Thyroid gland (tissue), 4 donors: ENCODE results near the gene IL3RA.

ENCODE experiments used
- CTCF ChIP-seq, 6 experiments: fragments of 200-600 bp in 3 of 6; fragments of 450-650 bp in 3 of 6; sonication (generic) in 3 of 6; IDR thresholded peaks; one replicate each; pipeline ENCODE4 v1.5.1; 2016 to 2019; ENCODE audit warnings: antibody characterized with exemption in 6 of 6, mild to moderate bottlenecking in 2 of 6, inconsistent platforms in 1 of 6, moderate library complexity in 1 of 6
- POLR2A ChIP-seq, 2 donors: fragments of 450-650 bp; IDR thresholded peaks; one replicate each; pipeline ENCODE4 v1.6.1; 2017; ENCODE audit warnings: antibody characterized with exemption in 2 of 2, mild to moderate bottlenecking in 2 of 2, moderate library complexity in 1 of 2

- TF ChIP-seq POLR2A (IDR thresholded peaks at IDR 0.05) (no peak), CTCF (IDR thresholded peaks at IDR 0.05) (no peak)
Measured at GRCh38 chrX:1388651-1389050, 52.1 kb downstream of the IL3RA start.
